SK-N-SH (cell line): Measurements from ENCODE around the gene SNAPC5. TPM values are rescaled to one million over a fixed set of nuclear protein-coding genes. Genes with fewer than 3 reads are reported as not detected.
"Not testable (repeated sequence)": the region's sequence is repeated elsewhere in the genome, so short reads cannot be mapped to it uniquely, and the experiment has no call there.

Experiments used
- CTCF ChIA-PET: fragments of 300-600, 350-600 bp; formaldehyde crosslinking; extraction: SDS; loops from one replicate; lab custom pipeline; 2021; lab: Yijun Ruan, JAX
- POLR2A ChIA-PET: fragments of 350-600 bp; sonication (Branson Sonifier 250); formaldehyde crosslinking; extraction: SDS; loops from one replicate; lab custom pipeline; 2020; ENCODE audit warnings: antibody characterized with exemption, inconsistent platforms; lab: Yijun Ruan, JAX
- DNase-seq: peaks from one replicate; pipeline ENCODE4 v3.0.0; 2012
- H2AFZ ChIP-seq: fragments of 200-600 bp; sonication (generic); 2 replicates; pipeline ENCODE4 v1.8.1; 2016; ENCODE audit warnings: antibody characterized with exemption, mild to moderate bottlenecking, low read depth
- H3F3A ChIP-seq: fragments of 200-600 bp; sonication (generic); replicated peaks from 2 replicates; pipeline ENCODE3; 2016; ENCODE audit warnings: antibody characterized with exemption, mild to moderate bottlenecking; ENCODE audit not compliant: insufficient read depth
- H3K27ac ChIP-seq, 2 experiments: fragments of 200-500 bp in 1 of 2; fragments of 200-600 bp in 1 of 2; sonication (Bioruptor generic) in 1 of 2; sonication (generic), shearing (Covaris generic) in 1 of 2; 2 replicates each; pipeline versions ENCODE4 v1.5.1 to v1.6.1; 2014 to 2016; ENCODE audit warnings: low read depth in 2 of 2, inconsistent platforms in 1 of 2, low read length in 1 of 2, mild to moderate bottlenecking in 1 of 2, mixed read lengths in 1 of 2
- H3K27me3 ChIP-seq: fragments of 200-600 bp; sonication (generic), shearing (Covaris generic); 2 replicates; pipeline ENCODE4 v1.6.1; 2016; ENCODE audit warnings: mixed run types; ENCODE audit not compliant: insufficient read depth
- H3K36me3 ChIP-seq, 2 experiments: fragments of 200-500 bp in 1 of 2; fragments of 200-600 bp in 1 of 2; sonication (Bioruptor generic) in 1 of 2; sonication (generic) in 1 of 2; replicated peaks in 1 of 2; 2 replicates each; pipeline versions ENCODE3 to v1.5.1; 2014 to 2016; ENCODE audit warnings: low read length in 1 of 2, mild to moderate bottlenecking in 1 of 2; ENCODE audit not compliant: insufficient read depth in 2 of 2, control insufficient read depth in 1 of 2
- H3K4me1 ChIP-seq, 2 experiments: fragments of 200-500 bp in 1 of 2; fragments of 200-600 bp in 1 of 2; sonication (Bioruptor generic) in 1 of 2; sonication (generic), shearing (Covaris generic) in 1 of 2; 2 replicates each; pipeline versions ENCODE4 v1.5.1 to v1.6.1; 2014 to 2016; ENCODE audit warnings: low read depth in 1 of 2, low read length in 1 of 2, mixed run types in 1 of 2; ENCODE audit not compliant: insufficient read depth in 2 of 2, control insufficient read depth in 1 of 2
- H3K4me2 ChIP-seq: fragments of 200-600 bp; sonication (generic), shearing (Covaris generic); 2 replicates; pipeline ENCODE4 v1.6.1; 2017; ENCODE audit warnings: mixed run types
- H3K4me3 ChIP-seq, 2 experiments: fragments of 200-500 bp in 1 of 2; fragments of 200-600 bp in 1 of 2; sonication (Bioruptor generic) in 1 of 2; sonication (generic), shearing (Covaris generic) in 1 of 2; 2 replicates each; pipeline versions ENCODE4 v1.5.1 to v1.8.1; 2014 to 2016; ENCODE audit warnings: low read depth in 2 of 2, inconsistent platforms in 1 of 2, low read length in 1 of 2, mild to moderate bottlenecking in 1 of 2, mixed read lengths in 1 of 2, moderate library complexity in 1 of 2
- H3K79me2 ChIP-seq: fragments of 200-600 bp; sonication (generic); 2 replicates; pipeline ENCODE4 v1.8.1; 2017; ENCODE audit warnings: mild to moderate bottlenecking; ENCODE audit not compliant: insufficient read depth
- H3K9ac ChIP-seq: fragments of 200-600 bp; sonication (generic); 2 replicates; pipeline ENCODE4 v1.6.1; 2017; ENCODE audit warnings: mixed run types
- H3K9me2 ChIP-seq: fragments of 200-600 bp; sonication (generic); 2 replicates; pipeline ENCODE4 v1.6.1; 2017; ENCODE audit warnings: mixed run types
- H3K9me3 ChIP-seq: fragments of 200-600 bp; sonication (generic); 2 replicates; pipeline ENCODE4 v1.6.1; 2017; ENCODE audit warnings: mixed run types, mild to moderate bottlenecking, moderate library complexity
- H4K20me1 ChIP-seq: fragments of 200-600 bp; sonication (generic); 2 replicates; pipeline ENCODE4 v1.6.1; 2017; ENCODE audit warnings: mild to moderate bottlenecking, mixed run types; ENCODE audit not compliant: insufficient read depth
- ELF1 ChIP-seq: IDR thresholded peaks from 2 replicates; pipeline ENCODE4 v1.4.0; 2012
- FOSL2 ChIP-seq: IDR thresholded peaks from 2 replicates; pipeline ENCODE4 v1.4.0; 2012; ENCODE audit warnings: low read depth, mild to moderate bottlenecking, moderate library complexity, borderline replicate concordance
- GATA2 ChIP-seq: sonication (generic); formaldehyde crosslinking; IDR thresholded peaks from 2 replicates; pipeline ENCODE4 v1.5.0; 2020; ENCODE audit warnings: mild to moderate bottlenecking, missing genetic modification reagents
- MEF2A ChIP-seq: IDR thresholded peaks from 2 replicates; pipeline ENCODE4 v1.4.0; 2012; ENCODE audit warnings: low read depth, borderline replicate concordance
- MXI1 ChIP-seq: IDR thresholded peaks from 2 replicates; pipeline ENCODE4 v1.6.1; 2012; ENCODE audit warnings: mild to moderate bottlenecking, low read depth, low read length, improper control_type of control experiment
- NFIC ChIP-seq: IDR thresholded peaks from 2 replicates; pipeline ENCODE4 v1.4.0; 2012; ENCODE audit warnings: borderline replicate concordance
- NRF1 ChIP-seq: IDR thresholded peaks from 2 replicates; pipeline ENCODE4 v1.6.1; 2012; ENCODE audit warnings: low read depth, mild to moderate bottlenecking, low read length
- RAD21 ChIP-seq: IDR thresholded peaks from 2 replicates; pipeline ENCODE4 v1.6.1; 2012; ENCODE audit warnings: mild to moderate bottlenecking, low read length
- RFX5 ChIP-seq: IDR thresholded peaks from 2 replicates; pipeline ENCODE4 v1.6.1; 2012; ENCODE audit warnings: mild to moderate bottlenecking, improper control_type of control experiment, low read length
- RXRA ChIP-seq: IDR thresholded peaks from 2 replicates; pipeline ENCODE4 v1.4.0; 2012; ENCODE audit warnings: low read depth, mild to moderate bottlenecking, borderline replicate concordance
- SIN3A ChIP-seq: IDR thresholded peaks from 2 replicates; pipeline ENCODE4 v1.6.1; 2012; ENCODE audit warnings: low read depth, mild to moderate bottlenecking, low read length, moderate library complexity, borderline replicate concordance
- TAF1 ChIP-seq: IDR thresholded peaks from 2 replicates; pipeline ENCODE4 v1.6.1; 2012; ENCODE audit warnings: low read depth, mild to moderate bottlenecking, low read length, moderate library complexity, borderline replicate concordance
- WGBS: methylation state at CpG from one replicate; pipeline ENCODE4 v1.1.6; 2017; ENCODE audit warnings: low lambda C conversion rate; 5-methylcytosine and 5-hydroxymethylcytosine counted together
- polyA plus RNA-seq, 3 experiments: library from polyadenylated mRNA; depleted of rRNA; stranded (reverse); fragments of >200 nt; gene quantifications; 2 replicates each; pipeline ENCODE4 v1.2.3, GENCODE V29; 2012
- TF ChIP-seq, protein P1 (sequence below): fragments of 150-350 bp; IDR thresholded peaks from 2 replicates; pipeline ENCODE4 v1.6.1; 2016; ENCODE audit warnings: mild to moderate bottlenecking, low read depth, low read length
- TF ChIP-seq, protein P2 (sequence below): IDR thresholded peaks from 2 replicates; pipeline ENCODE4 v1.4.0; 2012; ENCODE audit warnings: low read depth, borderline replicate concordance

The SNAPC5 gene
- polyA plus RNA-seq, 1 of the 3 experiments (the other 2 are of a cell fraction), result 65.0 TPM

DNA sequence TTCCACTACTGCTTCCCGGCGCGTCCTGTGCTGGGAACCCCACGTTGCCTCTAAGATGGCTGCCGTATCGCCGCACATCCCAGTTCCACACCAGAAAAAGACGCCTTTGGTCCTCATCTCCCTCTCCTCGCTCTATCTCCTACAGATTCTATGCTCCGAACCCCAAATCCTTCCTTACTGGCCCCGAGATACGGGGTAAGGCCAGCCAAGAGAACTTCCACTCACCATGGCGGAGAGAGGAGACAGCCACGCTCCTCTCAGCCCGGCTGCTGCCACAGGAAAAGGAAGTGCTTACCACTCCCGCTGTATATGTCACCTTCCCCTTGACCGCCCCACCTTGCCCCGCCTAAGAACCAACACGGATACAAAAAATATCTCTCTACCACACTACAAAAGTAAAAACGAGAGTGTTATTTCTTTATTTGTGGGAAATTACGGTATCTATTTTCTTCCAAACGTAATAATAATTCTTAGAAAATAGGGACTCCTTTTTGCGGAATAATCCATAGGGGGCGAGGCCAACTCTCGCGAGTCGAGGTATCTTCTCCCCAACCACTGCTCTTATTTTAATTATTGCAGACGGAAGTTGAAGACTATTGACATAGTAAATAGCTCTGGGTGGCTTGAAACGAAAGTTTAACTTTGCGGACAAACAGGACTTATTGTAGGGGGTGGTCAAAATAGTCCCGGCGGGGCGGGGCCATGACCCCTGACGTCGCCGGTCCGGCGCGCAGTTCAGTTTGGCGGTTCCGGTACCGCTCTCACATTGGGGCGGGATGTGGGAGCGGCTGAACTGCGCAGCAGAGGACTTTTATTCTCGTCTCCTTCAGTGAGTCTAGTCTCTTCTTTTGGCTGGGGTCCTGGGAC lies 7.2 kb upstream of the SNAPC5 start, which contains the start of the genes RPL4 and ZWILCH (continued):
- TF ChIP-seq NRF1 (no peak), TAF1 (peak; percentile 97), MEF2A (no peak), FOSL2 (no peak), MXI1 (peak; percentile 88), RXRA (no peak), RAD21 (no peak), ELF1 (peak; percentile 37), RFX5 (no peak; the same call in 1 of the 2 replicates)
- TF ChIP-seq, protein P1, sequence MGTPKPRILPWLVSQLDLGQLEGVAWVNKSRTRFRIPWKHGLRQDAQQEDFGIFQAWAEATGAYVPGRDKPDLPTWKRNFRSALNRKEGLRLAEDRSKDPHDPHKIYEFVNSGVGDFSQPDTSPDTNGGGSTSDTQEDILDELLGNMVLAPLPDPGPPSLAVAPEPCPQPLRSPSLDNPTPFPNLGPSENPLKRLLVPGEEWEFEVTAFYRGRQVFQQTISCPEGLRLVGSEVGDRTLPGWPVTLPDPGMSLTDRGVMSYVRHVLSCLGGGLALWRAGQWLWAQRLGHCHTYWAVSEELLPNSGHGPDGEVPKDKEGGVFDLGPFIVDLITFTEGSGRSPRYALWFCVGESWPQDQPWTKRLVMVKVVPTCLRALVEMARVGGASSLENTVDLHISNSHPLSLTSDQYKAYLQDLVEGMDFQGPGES, result no peak
- TF ChIP-seq, protein P2, sequence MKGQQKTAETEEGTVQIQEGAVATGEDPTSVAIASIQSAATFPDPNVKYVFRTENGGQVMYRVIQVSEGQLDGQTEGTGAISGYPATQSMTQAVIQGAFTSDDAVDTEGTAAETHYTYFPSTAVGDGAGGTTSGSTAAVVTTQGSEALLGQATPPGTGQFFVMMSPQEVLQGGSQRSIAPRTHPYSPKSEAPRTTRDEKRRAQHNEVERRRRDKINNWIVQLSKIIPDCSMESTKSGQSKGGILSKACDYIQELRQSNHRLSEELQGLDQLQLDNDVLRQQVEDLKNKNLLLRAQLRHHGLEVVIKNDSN, result no peak
- TF ChIP-seq, all 33 proteins: peak for 13

DNA sequence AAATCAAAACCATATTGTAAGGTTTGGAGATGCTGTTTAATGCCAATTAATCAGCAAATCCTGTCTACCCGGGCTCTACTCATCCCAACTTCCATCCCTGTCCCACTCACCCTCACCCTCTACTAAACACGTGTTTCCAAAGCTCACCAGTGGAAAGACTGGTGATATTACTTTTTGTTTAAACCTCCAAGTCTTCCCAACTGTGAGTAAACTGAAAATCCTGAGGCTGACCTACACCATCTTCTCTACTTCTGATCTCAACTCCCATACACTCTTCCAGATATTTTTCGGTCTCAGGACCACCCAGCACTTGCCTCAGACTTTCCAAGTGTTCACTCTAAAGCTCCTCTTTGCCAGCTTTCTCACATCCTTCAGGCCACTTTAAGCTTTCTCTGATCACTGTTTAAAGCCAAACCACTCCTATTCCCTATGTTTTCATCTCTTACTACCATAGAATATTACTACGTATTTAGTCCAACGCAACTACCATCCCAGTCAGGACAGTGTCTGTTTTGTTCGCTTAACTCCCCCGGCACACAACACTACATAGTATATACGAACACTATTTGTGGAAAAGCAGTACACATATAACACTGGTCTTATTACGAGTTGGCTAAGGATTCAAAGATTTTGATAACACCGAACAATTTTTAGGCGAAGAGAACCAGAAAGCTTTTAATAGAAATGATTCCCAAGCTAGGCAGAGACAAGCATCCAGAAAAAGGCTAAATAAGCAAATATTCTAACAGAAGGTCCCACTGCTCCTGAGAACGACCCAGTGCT lies 6.4 kb upstream of the SNAPC5 start:
- no peak for DNase-seq
- Histone ChIP-seq H3F3A (peaks cover 41% of the 10 kb centered on the region), H3K4me1 (peaks cover 9 to 11% of the 10 kb centered on the region in 2 experiments; a peak in 3 of 4 replicates), H3K9me3 (no peaks in the 10 kb centered on the region), H3K9me2 (no peaks in the 10 kb centered on the region), H3K27me3 (no peaks in the 10 kb centered on the region), H3K4me2 (peak overlapping the region; percentile 75), H3K79me2 (peaks cover 82% of the 10 kb centered on the region), H3K36me3 (peaks cover 44 to 53% of the 10 kb centered on the region in 2 experiments), H4K20me1 (peaks cover 51% of the 10 kb centered on the region), H2AFZ (no peak overlapping the region), H3K9ac (peak overlapping the region; percentile 96), H3K4me3 (peak overlapping the region; percentile 79 to 98), H3K27ac (peak overlapping the region; percentile 96 to 98)
- CTCF ChIA-PET, result interaction anchor here (0.6 to 1.3 kb wide), 2 partner anchors 118 to 893 kb away, joined by 3 read pairs; partner anchors contain the start of gene INTS14
- WGBS, result under 1% methylated on average over 12 of the region's 12 CpGs
- POLR2A ChIA-PET, result interaction anchor here (0.6 kb wide), 1 partner anchor 343 kb away, joined by 3 read pairs; no protein-coding TSS in a partner anchor
- TF ChIP-seq SIN3A (no peak), FOSL2 (no peak), NFIC (no peak), GATA2 (CRISPR knock-in tag) (no peak), MXI1 (peak; percentile 85)

DNA sequence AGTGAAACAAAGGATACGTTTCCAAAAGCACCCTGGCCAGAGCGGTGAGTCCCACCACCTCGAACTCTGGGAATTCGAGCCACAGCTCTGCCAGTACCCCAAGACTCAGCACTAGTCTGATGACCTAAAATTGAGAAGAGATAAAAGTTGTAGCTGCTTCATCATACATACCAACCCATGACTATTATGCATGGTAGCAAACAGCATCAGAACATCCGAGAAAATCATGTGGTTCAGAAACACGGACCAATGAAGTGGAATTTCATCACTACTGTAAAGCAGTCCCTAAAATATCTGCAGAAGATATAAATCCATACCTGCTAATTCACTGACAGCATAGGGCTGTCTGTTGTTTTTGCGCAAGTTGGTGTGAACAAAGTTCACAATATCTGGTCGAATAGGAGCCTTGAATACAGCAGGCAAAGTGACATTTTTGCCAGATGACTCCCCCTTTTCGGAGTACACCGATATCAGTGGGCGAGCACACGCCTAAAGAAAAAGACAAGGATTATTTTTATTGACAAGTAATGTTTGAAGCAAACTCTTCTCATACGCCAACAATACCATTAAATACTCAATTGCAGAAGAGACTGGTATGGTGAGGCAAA lies 5.6 kb upstream of the SNAPC5 start:
- H3K27me3 ChIP-seq, H2AFZ ChIP-seq, H3K9me3 ChIP-seq, POLR2A ChIA-PET, DNase-seq, H3K9me2 ChIP-seq: not testable (repeated sequence)
- Histone ChIP-seq H3K4me1 (peaks cover 9 to 12% of the 10 kb centered on the region in 2 experiments; a peak in 3 of 4 replicates), H3K79me2 (peaks cover 74% of the 10 kb centered on the region), H3K4me3 (peak overlapping the region; percentile 79 to 98), H3K9ac (peak overlapping the region; percentile 96), H3F3A (peaks cover 49% of the 10 kb centered on the region), H3K4me2 (peak overlapping the region; percentile 75), H3K36me3 (peaks cover 52 to 56% of the 10 kb centered on the region in 2 experiments), H4K20me1 (peaks cover 59% of the 10 kb centered on the region), H3K27ac (peak overlapping the region; percentile 16 to 96; a peak in 2 of 4 replicates)
- 8% methylated on average over 13 of the region's 13 CpGs for WGBS
- CTCF ChIA-PET, result interaction anchor here (1.3 kb wide), 1 partner anchor 892 kb away, joined by 3 read pairs; the partner anchor contains the start of gene INTS14
